ENCODE results near the gene RAB34.
"Not testable (repeated sequence)": the region's sequence is repeated elsewhere in the genome, so short reads cannot be mapped to it uniquely, and the experiment has no call there.

The RAB34 gene

GRCh38 chr17:28745786-28746411 is 28.2 kb upstream of the RAB34 start:
- no peak for DNase-seq

GRCh38 chr17:28744972-28745785 is 27.5 kb upstream of the RAB34 start:
- DNase-seq, result peak; percentile 25

- peak; percentile 66 for DNase-seq
Observed at GRCh38 chr17:28744104-28744971, 26.7 kb upstream of the RAB34 start.

GRCh38 chr17:28743243-28744103 is 25.8 kb upstream of the RAB34 start, which contains the start of gene TRAF4:
TSS of gene TRAF4 (plus strand) at chr17:28744011. CDS start at chr17:28744113, 102 bp downstream.
- peak; percentile 69 for DNase-seq

GRCh38 chr17:28741358-28742349 is 24.0 kb upstream of the RAB34 start:
- no peak for DNase-seq

GRCh38 chr17:28740406-28741357 is 23.0 kb upstream of the RAB34 start:
- DNase-seq, result no peak

- DNase-seq, result no peak
Observed at GRCh38 chr17:28738680-28739384, 21.2 kb upstream of the RAB34 start.

- DNase-seq, result no peak
Observed at GRCh38 chr17:28737770-28738679, 20.4 kb upstream of the RAB34 start.

- no peak for DNase-seq
Observed at GRCh38 chr17:28737316-28737715, 19.6 kb upstream of the RAB34 start.

- not testable (repeated sequence) for DNase-seq
Observed at GRCh38 chr17:28735913-28736769, 18.5 kb upstream of the RAB34 start.

GRCh38 chr17:28735242-28735722 is 17.6 kb upstream of the RAB34 start:
- no peak for DNase-seq

- DNase-seq, result no peak
Observed at GRCh38 chr17:28734712-28735241, 17.1 kb upstream of the RAB34 start.

- no peak for DNase-seq
Observed at GRCh38 chr17:28733346-28733745, 15.7 kb upstream of the RAB34 start.

- no peak for DNase-seq
Observed at GRCh38 chr17:28729950-28730330, 12.3 kb upstream of the RAB34 start.

GRCh38 chr17:28728364-28729200 is 10.9 kb upstream of the RAB34 start, which contains the start of gene NEK8:
TSS of gene NEK8 (plus strand) at chr17:28728788. CDS start at chr17:28728814, 26 bp downstream.
- peak; percentile 98 for DNase-seq
